EH (cell line): ENCODE results near the gene TRAF2.
"Not testable (repeated sequence)": the region's sequence is repeated elsewhere in the genome, so short reads cannot be mapped to it uniquely, and the experiment has no call there.

Experiments
- DNase-seq: peaks from one replicate; pipeline ENCODE4 v3.0.0-alpha.2; 2015; ENCODE audit warnings: low read depth

Gene TRAF2

DNA sequence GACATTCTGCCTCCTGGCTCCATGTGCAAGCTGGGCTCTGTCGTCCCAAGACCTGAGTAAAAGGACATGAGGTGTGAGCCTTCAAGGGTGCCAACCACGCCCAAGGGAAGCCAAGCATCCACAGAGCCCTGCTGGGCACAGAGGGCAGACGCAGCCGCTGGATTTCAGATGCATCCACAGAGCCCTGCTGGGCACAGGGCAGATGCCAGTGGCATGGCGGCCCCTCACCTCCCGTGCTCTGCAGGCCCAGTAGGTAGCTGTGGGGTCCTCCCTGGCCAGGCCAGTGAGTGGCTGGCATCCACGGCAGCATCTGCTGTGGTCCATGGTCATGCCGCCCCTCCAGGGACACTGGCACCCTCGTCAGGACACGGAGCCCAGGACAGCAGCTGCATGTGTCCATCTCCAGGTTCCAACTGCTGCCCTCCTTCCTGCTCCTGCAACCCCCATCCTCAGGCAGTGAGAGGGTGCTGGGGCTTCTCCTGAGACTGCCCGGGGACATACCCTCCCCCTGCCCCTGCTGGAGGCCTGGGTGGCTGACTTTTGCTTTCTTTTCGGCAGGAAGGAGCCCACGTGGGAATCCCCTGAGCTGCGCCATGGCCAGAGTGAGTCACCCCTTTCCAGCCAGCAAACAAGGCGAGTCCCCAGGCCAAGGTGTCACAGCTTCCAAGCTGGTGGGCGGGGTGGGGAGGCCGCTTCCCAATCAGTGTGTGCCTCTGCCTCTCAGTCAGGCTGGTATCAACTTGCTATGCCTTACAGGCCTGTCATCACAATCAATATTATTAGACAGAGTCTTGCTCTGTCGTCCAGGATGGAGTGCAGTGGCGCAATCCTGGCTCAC is 4.0 kb upstream of the TRAF2 start:
- peak; percentile 81 for DNase-seq

DNA sequence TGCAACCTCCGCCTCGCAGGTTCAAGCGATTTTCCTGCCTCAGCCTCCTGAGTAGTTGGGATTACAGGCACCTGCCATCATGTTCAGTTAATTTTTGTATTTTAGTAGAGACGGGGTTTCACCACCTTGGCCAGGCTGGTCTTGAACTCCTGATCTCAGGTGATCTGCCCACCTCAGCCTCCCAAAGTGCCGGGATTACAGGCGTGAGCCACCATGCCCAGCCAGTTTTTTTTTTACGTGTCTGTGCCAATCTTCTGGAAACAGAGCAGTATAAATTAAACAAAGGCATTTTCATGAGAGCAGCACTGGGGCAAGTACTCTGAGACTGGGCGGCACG is 3.4 kb upstream of the TRAF2 start:
- not testable (repeated sequence) for DNase-seq

DNA sequence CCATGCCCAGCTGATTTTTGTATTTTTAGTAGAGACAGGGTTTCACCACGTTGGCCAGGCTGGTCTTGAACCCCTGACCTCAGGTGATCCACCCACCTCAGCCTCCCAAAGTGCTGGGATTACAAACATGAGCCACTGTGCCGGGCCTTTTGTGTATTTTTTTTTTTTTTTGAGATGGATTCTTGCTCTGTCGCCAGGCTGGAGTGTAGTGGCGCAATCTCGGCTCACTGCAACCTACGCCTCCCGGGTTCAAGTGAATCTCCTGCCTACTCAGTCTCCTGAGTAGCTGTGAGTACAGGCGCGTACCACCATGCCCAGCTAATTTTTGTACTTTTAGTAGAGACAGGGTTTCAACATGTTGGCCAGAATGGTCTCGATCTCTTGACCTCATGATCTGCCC is 2.6 kb upstream of the TRAF2 start:
- DNase-seq, result not testable (repeated sequence)

DNA sequence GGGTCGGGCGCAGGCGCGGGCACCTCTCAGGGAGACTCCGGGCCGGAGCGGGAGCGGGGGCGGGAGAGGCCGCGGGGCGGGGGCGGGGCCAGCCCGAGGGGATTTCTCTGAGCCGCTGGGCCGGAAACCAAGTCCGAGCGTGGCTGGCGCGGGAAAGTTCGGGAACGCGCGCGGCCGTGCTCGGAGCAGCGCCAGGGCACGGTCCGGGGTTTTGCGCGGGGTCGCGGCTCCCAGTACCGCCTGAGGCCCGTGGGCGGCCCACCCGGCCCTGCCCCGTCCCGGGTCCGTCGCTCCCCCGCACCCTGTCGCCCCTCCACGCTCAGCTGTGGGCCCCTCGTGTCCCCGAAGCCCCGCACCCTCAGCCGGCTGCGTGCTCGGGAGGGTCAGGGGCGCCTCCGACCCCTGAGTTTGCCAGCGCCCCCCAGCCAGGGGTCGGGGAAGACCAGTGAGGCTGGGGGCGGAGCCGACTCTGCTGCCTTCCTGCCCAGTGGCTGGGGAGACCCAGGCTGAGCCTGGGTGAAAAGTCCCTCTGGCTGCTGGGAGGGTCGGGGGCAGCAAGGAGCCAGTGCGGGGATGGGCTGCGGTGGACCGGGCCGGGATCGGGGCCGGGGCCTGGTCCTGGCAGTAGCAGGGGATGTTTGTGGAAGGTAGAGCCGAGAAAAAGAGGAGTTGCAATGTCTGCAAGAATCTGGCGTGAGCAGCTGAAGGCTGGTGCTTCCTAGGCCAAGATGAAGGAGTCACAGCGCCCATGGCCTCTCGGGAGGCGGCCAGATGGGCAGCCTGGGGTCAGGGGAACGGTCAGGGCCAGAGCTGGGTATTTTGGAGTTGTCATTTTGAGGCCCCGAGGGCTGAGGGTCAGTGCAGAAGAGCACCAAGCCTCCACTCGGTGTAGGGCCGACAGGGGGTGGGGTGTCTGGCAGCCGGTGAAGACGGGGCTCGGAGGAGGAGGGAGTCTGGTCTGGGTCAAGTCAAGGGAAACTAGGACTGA is 588 bp downstream of the TRAF2 start:
- DNase-seq, result peak; percentile 29

DNA sequence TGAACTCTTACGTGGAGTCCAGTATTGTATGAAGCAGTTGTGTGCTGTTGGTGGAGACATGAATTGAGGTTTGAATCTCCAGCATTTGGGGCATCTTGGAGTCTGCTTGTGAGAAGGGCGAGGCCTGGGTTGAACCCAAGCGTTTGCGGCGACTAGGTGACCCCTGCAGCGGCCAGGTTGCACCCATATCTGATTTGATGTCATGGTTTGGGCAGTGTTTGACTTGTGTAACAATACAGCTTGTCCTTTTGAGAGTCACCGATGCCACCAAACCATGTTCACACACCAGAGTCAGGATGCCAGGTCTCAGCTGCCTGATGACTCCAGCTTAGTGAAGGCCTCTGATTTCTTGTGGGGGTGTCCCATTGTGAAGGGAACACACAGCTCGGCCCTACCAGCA is 2.1 kb downstream of the TRAF2 start:
- no peak for DNase-seq

DNA sequence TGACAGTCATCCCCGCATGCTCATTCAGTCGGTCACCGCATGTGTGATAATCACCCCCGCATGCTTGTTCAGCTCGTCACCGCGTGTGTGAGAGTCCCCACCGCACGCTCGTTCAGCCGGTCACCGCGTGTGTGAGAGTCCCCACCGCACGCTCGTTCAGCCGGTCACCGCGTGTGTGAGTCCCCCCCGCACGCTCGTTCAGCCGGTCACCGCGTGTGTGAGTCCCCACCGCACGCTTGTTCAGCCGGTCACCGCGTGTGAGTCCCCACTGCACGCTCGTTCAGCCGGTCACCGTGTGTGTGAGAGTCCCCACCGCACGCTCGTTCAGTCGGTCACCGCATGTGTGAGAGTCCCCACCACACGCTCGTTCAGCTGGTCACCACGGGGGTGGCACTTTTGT is 3.5 kb downstream of the TRAF2 start:
- DNase-seq, result no peak

DNA sequence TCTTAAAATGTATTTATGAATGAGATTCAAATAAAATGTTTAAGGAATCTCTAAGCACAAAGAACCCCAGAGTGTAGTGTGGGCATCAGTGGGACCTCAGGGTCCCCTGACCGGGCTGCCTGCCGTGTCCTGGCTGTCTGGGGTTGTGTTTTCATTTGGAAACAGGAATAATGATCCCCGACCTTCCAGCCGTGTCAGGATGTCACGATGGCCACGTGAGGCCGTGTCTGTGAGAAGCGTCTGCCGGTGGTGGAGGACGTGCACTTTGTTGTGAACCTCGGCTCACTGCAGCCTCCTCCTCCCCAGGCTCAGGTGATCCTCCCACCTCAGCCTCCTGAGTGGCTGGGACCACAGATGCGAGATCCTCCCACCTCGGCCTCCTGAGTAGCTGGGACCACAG is 4.3 kb downstream of the TRAF2 start:
- no peak for DNase-seq

DNA sequence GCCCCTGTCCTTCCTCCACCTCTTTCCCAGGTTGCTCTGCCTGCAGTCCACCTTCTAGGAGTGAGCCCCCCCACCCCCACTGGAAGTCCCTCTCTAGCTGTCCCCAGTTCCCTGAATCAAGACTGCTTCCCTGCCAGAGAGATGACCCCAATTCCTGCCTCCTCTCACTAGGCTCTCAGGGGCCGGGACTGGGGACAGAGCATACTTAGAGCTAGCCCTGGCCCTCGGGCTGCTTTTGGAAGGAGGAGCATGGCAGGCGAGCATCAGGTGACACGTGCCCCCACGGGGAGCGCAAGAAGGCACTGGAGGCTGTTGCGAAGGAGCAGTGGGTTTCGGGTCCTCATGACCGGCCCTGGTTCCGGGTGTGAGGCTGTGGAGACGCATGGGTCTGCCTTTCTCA is 9.7 kb downstream of the TRAF2 start:
- no peak for DNase-seq

DNA sequence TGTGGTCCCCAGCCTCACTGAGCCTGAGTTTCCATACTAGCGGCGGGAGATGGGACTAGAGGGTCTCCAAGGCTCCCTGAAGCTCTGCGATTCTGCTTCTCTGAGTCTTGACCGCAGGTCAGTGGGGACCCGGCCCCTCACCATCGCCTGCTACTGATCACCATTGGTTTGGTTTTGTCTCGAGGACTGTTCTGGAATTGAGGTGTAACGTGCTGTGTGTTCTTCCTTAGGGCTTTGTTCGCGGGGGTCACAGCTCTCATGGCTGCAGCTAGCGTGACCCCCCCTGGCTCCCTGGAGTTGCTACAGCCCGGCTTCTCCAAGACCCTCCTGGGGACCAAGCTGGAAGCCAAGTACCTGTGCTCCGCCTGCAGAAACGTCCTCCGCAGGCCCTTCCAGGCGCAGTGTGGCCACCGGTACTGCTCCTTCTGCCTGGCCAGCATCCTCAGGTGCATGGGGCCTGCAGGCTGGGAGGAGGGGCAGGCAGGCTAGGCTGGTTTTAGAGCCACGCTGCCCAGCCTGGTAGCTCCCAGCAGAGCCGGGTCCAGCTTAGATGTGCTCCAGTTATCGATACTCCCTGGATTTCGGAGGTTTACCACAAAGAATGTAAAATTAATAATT is 12.3 kb downstream of the TRAF2 start:
- DNase-seq, result no peak

DNA sequence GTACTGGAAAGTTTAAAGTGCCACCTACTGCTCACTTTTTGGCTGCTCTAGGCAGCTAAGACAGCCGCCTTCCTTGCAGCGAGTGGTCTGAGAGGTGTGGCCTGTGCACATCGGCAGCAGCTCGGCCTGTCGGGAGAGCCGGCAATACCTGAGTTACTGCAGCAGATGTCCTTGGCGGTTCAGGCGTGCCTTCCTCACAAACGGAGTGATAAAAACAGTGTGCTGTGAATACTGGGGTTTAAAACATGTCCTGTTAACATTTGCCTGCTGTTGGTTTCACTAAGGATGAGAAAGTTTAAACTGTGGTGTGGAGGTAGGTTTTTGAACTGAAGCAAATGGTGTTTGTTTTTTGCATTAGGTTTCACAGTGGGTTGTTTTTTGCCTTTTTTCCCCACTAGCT is 12.9 kb downstream of the TRAF2 start:
- no peak for DNase-seq

DNA sequence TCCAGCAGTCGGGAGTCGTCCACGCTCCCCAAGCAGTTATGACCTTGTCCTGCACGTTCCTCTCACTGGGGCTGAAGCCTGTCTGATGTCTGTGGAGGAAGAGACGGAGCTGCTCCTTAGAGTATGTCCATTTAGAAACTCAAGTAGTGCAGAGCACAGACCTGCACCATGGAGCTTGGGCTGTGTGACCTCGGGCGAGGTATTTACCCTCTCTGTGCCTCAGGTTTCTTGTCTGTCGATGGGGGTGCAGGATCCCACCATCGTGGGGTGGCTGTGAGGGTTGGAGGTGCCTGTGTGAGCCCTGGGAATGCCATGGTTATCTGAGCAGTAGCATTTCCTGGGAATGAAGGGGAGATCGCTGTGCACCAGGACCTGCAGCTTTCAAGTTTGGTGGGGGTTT is 14.2 kb downstream of the TRAF2 start:
- DNase-seq, result no peak

DNA sequence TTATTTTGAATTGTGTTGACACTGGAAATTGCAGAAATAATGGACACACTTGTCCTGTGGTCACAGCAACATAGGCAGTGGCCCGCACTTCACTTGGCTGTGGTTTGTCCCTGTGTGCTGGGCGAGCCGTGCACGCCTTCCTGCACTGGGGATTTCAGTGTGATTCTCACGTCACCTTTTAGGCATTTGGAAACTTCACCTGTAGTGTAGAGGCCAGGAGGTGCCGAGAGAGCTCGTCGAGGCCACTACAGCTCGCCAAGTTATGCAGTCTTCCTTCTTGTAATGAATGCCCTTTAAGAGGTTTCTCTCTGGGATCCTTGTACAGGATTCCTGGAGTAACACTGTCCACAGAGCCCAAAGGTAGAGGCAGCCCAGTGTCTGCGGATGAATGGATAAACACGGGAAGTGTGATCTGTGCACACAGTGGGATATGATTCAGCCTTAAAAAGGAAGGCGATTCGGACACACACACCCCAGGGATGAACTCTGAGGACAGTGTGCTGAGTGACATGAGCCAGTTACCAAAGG is 14.7 kb downstream of the TRAF2 start:
- no peak for DNase-seq

DNA sequence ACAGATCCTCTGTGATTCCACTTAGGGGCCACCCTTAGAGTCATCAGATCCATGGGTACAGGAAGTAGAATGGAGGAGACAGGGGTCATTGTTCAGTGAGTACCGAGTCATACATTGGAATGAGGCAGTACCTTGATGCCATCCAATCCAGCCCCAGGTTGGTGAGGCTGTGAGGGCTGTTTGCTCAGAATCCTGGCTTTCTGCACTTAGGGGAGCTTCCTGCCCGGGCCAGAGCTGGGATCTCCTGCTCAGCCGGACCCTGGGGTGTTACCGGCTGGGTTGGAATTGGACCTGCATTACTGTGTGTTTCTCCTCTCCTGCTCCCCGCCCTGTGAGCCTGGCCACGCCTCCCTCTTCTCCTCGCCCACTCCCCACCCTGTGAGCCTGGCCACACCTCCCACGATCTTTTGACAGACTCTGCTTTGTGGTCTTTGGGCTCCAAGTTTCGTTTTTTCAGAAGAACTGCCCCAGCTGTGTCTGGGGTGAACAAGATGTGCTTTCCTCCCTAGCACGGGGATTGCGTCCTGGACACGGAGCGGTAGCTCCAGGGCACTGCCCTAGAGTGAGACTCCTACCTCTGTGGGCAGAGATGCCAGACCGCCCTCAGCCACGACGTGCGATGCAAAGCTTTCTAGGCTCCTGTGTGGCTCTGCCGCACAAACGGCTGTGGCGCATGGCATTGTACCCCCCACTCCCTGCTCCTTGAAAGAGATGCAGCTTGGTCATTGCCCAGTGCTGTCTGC is 15.4 kb downstream of the TRAF2 start:
- peak; percentile 50 for DNase-seq

DNA sequence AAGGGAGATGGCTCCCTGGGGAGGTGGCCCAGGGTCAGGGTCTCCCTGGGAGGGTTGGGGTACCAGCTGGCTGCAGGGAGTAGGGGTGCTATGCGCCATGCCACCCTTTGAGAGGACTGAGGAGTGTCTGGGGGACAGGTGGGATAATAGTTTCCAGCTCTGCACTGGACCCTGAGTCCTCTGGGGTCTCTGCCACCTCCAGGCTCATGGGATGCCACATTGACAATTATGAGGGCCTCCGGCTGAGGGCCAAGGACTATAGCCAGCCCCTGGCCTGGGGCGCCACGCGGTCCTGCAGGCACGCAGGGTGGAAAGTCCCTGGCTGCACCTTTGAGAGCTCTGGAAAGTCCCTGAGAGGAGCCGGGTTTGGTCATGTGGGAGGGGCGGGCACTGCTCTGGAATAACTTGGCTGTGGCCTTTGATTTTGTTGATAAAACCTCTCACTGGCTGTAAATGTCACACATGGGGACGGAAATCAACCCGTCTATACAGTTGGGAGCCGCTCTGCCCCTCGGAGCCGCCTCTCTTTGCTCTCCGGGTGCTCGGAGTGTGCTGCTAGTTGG is 16.0 kb downstream of the TRAF2 start:
- peak; percentile 66 for DNase-seq

DNA sequence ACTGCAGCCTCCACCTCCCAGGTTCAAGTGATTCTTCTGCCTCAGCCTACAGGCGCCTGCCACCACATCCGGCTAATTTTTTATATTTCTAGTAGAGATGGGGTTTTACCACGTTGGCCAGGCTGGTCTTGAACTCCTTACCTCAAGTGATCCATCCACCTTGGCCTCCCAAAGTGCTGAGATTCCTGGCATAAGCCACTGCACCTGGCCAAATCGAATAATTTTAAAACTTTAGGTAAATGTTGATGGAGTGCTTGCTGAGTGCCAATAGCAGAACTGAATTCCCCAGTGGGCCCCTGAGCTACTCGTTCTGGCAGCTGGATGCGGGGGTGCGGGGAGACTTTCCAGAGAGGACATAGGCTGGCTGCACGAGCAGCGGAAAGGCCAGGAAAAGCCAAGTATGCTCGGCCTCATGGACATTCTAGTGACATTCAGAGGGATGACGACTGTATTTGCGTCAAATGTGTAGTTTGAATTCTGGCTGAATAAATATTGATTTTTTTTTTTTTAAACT is 16.8 kb downstream of the TRAF2 start:
- no peak for DNase-seq

DNA sequence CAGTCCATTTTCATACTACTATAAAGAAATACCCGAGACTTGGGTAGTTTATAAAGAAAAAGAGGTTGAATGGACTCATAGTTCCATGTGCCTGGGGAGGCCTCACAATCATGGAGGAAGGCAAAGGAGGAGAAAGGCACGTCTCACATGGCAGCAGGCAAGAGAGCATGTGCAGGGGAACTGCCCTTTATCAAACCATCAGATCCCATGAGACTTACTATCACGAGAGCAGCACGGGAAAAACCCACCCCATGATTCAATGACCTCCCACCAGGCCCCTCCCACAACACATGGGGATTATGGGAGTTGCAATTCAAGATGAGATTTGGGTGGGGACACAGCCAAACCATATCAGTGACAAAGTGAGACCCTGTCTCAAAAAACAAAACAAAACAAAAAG is 19.9 kb downstream of the TRAF2 start:
- no peak for DNase-seq

DNA sequence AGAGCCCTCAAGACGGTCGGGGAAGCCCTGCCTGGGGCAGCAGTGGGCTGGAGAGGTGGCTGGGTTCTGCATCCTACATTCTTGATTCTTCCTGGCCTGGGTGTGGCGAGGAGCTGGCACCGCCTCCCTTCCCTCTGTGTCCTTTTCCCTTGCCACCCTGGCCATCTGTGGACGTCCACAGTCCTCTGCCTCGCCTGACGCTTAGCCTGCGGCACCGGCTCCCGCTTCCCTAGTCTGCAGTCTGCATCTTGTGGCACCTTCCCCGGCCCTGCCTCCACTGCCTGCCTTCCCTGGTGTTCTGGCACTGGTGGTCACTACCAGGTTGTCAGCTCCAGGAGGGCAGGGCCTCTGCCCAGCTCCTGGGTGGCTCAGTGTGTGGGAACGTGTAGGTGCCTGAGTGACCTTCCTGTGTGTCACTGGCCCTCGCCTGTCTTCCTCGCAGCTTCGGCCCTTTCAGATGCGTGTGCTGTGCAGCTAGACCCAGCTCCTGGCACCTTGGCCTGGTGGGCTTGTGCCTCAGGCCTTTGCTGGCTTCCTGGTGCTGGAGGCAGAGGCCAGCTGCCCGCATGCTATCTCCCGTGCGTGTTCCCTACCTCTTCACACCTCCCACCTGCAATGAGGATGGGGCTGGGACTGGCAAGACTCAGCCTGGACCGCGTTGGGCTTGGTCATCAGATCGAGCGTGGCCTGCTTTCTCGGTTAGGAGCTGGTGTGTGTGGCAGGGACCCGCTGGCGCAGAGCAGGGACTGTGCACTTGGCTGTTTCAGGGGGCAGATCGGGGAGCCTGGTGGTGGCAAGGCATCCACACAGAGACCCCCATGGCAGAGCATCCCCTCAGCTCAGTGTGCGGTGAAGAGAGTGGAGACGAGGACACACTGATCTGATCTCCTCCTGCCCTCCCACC is 20.9 kb downstream of the TRAF2 start:
- DNase-seq, result no peak

DNA sequence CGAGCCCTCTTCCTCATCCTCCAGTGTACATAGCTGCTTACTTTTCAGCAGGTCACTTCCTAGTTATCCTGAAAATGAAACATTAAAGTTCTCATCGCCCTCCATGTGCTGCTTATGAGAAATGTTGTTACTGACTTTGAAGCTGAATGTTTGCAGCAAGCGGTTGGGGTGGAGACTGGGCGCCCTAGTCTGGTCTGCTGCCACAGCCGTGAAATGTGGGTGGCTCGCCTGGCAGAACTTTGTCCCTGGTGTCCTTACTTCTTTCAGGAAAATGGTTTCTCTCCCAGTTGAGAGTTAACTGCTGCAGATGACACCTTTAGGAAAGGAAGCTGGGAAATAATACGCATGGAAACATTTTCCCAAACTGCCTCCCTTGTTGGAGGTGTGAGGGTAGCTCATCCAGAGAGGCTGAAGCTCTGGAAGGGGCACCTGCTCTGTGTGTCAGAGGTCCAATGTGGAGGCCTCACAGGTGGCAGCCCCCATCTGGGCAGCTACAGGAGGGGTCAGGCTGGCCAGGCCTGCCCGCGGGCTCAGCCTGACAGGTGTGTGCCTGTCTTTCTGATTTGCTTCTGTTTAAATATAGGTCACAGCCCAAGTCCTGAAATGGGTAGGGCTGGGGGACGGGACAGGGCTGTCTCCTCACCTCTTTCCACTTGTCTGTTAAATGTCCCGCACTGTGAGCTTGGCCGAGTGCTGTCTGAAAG is 24.0 kb downstream of the TRAF2 start:
- no peak for DNase-seq

DNA sequence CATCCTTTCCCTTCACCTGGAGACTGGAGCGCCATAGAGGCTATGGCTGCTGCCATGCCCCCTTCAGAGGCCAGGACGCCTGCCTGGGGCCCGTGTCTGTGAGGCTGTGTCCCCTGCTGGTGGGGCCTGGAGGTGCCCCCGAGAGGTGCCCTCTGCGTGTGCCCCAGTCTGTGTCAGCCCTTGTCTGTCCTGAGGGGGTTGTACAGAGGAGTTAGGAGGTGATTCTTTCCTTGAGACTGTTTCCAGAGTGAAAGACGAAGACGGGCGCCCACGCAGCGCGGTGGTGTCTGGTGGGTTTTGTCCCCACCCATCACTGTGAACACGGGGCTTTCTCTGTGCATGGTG is 24.6 kb downstream of the TRAF2 start:
- no peak for DNase-seq
